NCI-H748 treated with DMSO at 0.1 percent for 48 hours (cell line): ENCODE data around the gene ZBED1.
"Not testable (repeated sequence)": the region's sequence is repeated elsewhere in the genome, so short reads cannot be mapped to it uniquely, and the experiment has no call there.

ENCODE experiments used
- DNase-seq: peaks from one replicate; lab custom pipeline; 2025; lab: John Stamatoyannopoulos, UW

ZBED1 gene

GRCh38 chrX:2500803-2501558 lies at the start of gene ZBED1, which contains the start of gene DHRSX:
ZBED1 (minus strand) TSS chrX:2500976; CDS start chrX:2490719, 10,257 bp downstream.
DHRSX (minus strand) TSS chrX:2500976; CDS start chrX:2500925, 51 bp downstream.
- DNase-seq: no peak

- DNase-seq: peak; percentile 63
These were observed 49.1 kb upstream of the ZBED1 start for GRCh38 chrX:2549876-2550275.

GRCh38 chrX:2548711-2549423 lies 48.1 kb upstream of the ZBED1 start:
- no peak for DNase-seq

GRCh38 chrX:2547736-2548135 lies 47.0 kb upstream of the ZBED1 start:
- no peak for DNase-seq

GRCh38 chrX:2546496-2546895 lies 45.7 kb upstream of the ZBED1 start:
- no peak for DNase-seq

GRCh38 chrX:2545144-2545543 lies 44.4 kb upstream of the ZBED1 start:
- no peak for DNase-seq

- DNase-seq: no peak
These were observed 42.2 kb upstream of the ZBED1 start for GRCh38 chrX:2542826-2543521.

- no peak for DNase-seq
These were observed 40.8 kb upstream of the ZBED1 start for GRCh38 chrX:2541603-2542002.

GRCh38 chrX:2540426-2540947 lies 39.7 kb upstream of the ZBED1 start:
- DNase-seq: no peak

GRCh38 chrX:2539586-2539985 lies 38.8 kb upstream of the ZBED1 start:
- no peak for DNase-seq

GRCh38 chrX:2538031-2538757 lies 37.4 kb upstream of the ZBED1 start:
- DNase-seq: no peak

GRCh38 chrX:2536974-2537373 lies 36.2 kb upstream of the ZBED1 start:
- DNase-seq: no peak

GRCh38 chrX:2536141-2536540 lies 35.4 kb upstream of the ZBED1 start:
- no peak for DNase-seq

GRCh38 chrX:2534261-2535021 lies 33.7 kb upstream of the ZBED1 start:
- DNase-seq: not testable (repeated sequence)

- DNase-seq: no peak
These were observed 32.6 kb upstream of the ZBED1 start for GRCh38 chrX:2533424-2533823.

- DNase-seq: no peak
These were observed 25.6 kb upstream of the ZBED1 start for GRCh38 chrX:2526390-2526789.

- DNase-seq: no peak
These were observed 23.1 kb upstream of the ZBED1 start for GRCh38 chrX:2523911-2524310.

- DNase-seq: no peak
These were observed 21.2 kb upstream of the ZBED1 start for GRCh38 chrX:2521927-2522386.

- DNase-seq: no peak
These were observed 20.5 kb upstream of the ZBED1 start for GRCh38 chrX:2521092-2521926.

GRCh38 chrX:2520539-2520938 lies 19.8 kb upstream of the ZBED1 start:
- DNase-seq: no peak
